Measurements from ENCODE around the gene SUDS3. TPM values are rescaled to one million over a fixed set of nuclear protein-coding genes. Genes with fewer than 3 reads are reported as not detected.

SUDS3 gene
- total RNA-seq, 1 donor from 2014 or later = 33.7 TPM

GRCh38 chr12:118354903-118355302 lies 21.5 kb upstream of the SUDS3 start:
- no peaks in the 10 kb centered on the region for H3K27me3 Mint-ChIP-seq
- ChIA-PET POLR2A (interaction anchor here (1.0 to 5.6 kb wide), 3 partner anchors 8 to 23 kb away, joined by 4 to 42 read pairs (median 8); partner anchors contain the start of gene SUDS3), CTCF (interaction anchor here (1.0 to 2.2 kb wide), 3 partner anchors 9 to 21 kb away, joined by 3 to 7 read pairs (median 3); partner anchors contain the start of gene SUDS3)
- peaks cover 66% of the 10 kb centered on the region for H3K4me1 Mint-ChIP-seq
- DNase-seq (no peak), ATAC-seq (ENCODE audit: low read depth) (no peak)
- peaks cover 23% of the 10 kb centered on the region for H3K36me3 Mint-ChIP-seq (ENCODE audit: low read depth)
- intact Hi-C loops (cut with micrococcal nuclease) = loop anchor here (5.0 kb wide), 2 partner anchors 118 to 173 kb away; no protein-coding TSS in a partner anchor
- peak overlapping the region; percentile 53 for H3K27ac Mint-ChIP-seq
- no peak for TF ChIP-seq CTCF (IDR thresholded peaks at IDR 0.05)
- H3K4me3 Mint-ChIP-seq = no peak overlapping the region
- peaks cover 4% of the 10 kb centered on the region for H3K9me3 Mint-ChIP-seq

GRCh38 chr12:118355843-118356242 lies 20.5 kb upstream of the SUDS3 start:
- H3K9me3 Mint-ChIP-seq = peaks cover 4% of the 10 kb centered on the region
- H3K4me1 Mint-ChIP-seq = peaks cover 63% of the 10 kb centered on the region
- intact Hi-C loops (cut with micrococcal nuclease) = loop anchor here (5.0 kb wide), 2 partner anchors 119 to 174 kb away; no protein-coding TSS in a partner anchor
- no peaks in the 10 kb centered on the region for H3K27me3 Mint-ChIP-seq
- no peak overlapping the region for H3K27ac Mint-ChIP-seq
- ChIA-PET POLR2A (interaction anchor here (1.7 to 5.6 kb wide), 3 partner anchors 9 to 20 kb away, joined by 6 to 65 read pairs (median 42); partner anchors contain the start of genes SUDS3 and TAOK3), CTCF (interaction anchor here (1.0 to 2.2 kb wide), 2 partner anchors 14 to 20 kb away, joined by 3 to 7 read pairs; partner anchors contain the start of gene SUDS3)
- DNase-seq (no peak), ATAC-seq (ENCODE audit: low read depth) (no peak)
- H3K36me3 Mint-ChIP-seq (ENCODE audit: low read depth) = peaks cover 21% of the 10 kb centered on the region
- no peak overlapping the region for H3K4me3 Mint-ChIP-seq
- no peak for TF ChIP-seq CTCF (IDR thresholded peaks at IDR 0.05)

- Mint-ChIP-seq H3K36me3 (ENCODE audit: low read depth) (peaks cover 21% of the 10 kb centered on the region), H3K4me1 (peaks cover 61% of the 10 kb centered on the region), H3K27me3 (no peaks in the 10 kb centered on the region), H3K9me3 (peaks cover 4% of the 10 kb centered on the region), H3K27ac (peak overlapping the region; percentile 83), H3K4me3 (peak overlapping the region; percentile 72)
- no peak for TF ChIP-seq CTCF (IDR thresholded peaks at IDR 0.05)
- POLR2A ChIA-PET = interaction anchor here (0.5 to 5.6 kb wide), 9 partner anchors 9 to 118 kb away, joined by 3 to 65 read pairs (median 4); partner anchors contain the start of genes SUDS3 and TAOK3
- CTCF ChIA-PET = interaction anchor here (0.9 to 3.7 kb wide), 4 partner anchors 9 to 174 kb away, joined by 3 to 37 read pairs (median 5); partner anchors contain the start of gene SUDS3
- intact Hi-C loops (cut with micrococcal nuclease) = loop anchor here (1.0 to 5.0 kb wide), 3 partner anchors 10 to 175 kb away; no protein-coding TSS in a partner anchor
- no peak for DNase-seq
- ATAC-seq (ENCODE audit: low read depth) = no peak
These were observed 19.5 kb upstream of the SUDS3 start for GRCh38 chr12:118356809-118357256.

GRCh38 chr12:118357257-118358007 lies 18.9 kb upstream of the SUDS3 start:
- no peak for DNase-seq

More at GRCh38 chr12:118357257-118358007, 18.9 kb upstream of the SUDS3 start:
- Mint-ChIP-seq H3K4me1 (peaks cover 61% of the 10 kb centered on the region), H3K9me3 (peaks cover 4% of the 10 kb centered on the region), H3K27me3 (no peaks in the 10 kb centered on the region), H3K4me3 (peak overlapping the region; percentile 72), H3K27ac (peak overlapping the region; percentile 83), H3K36me3 (ENCODE audit: low read depth) (peaks cover 21% of the 10 kb centered on the region)
- TF ChIP-seq CTCF (IDR thresholded peaks at IDR 0.05) = no peak
- peak; percentile 64 for ATAC-seq (ENCODE audit: low read depth)
- intact Hi-C loops (cut with micrococcal nuclease) = loop anchor here (1.0 to 5.0 kb wide), 3 partner anchors 10 to 175 kb away; no protein-coding TSS in a partner anchor
- POLR2A ChIA-PET = interaction anchor here (0.6 to 5.6 kb wide), 9 partner anchors 10 to 119 kb away, joined by 3 to 65 read pairs (median 4); partner anchors contain the start of genes SUDS3 and TAOK3
- CTCF ChIA-PET = interaction anchor here (0.9 to 3.7 kb wide), 5 partner anchors 10 to 175 kb away, joined by 3 to 37 read pairs (median 4); partner anchors contain the start of gene SUDS3

Measured in activated B cell treated with CpG ODN at 0.5 μM for 24 hours (primary cell).